A673 (cell line): ENCODE data around the gene CLEC17A. TPM values are rescaled to one million over a fixed set of nuclear protein-coding genes. Genes with fewer than 3 reads are reported as not detected.

ENCODE experiments used
- BruUV-seq: library from RNA; stranded (reverse); fragments of 400-500 nt; replicated peaks from 2 replicates; lab custom pipeline; 2021; lab: Mats Ljungman, UMichigan
- CTCF ChIA-PET: fragments of 300-600 bp; sonication (Branson Sonifier 250); formaldehyde crosslinking; loops from one replicate; lab custom pipeline; 2022; ENCODE audit warnings: antibody characterized with exemption; lab: Charles Lee
- POLR2A ChIA-PET: fragments of 300-600 bp; sonication (Branson Sonifier 250); formaldehyde crosslinking; loops from one replicate; lab custom pipeline; 2022; ENCODE audit warnings: antibody characterized with exemption; ENCODE audit not compliant: low non-redundant PET; lab: Charles Lee
- DNase-seq: peaks from one replicate; pipeline ENCODE4 v3.0.0-alpha.2; 2015; ENCODE audit warnings: low spot score
- H3K27ac ChIP-seq: fragments of 200-600 bp; sonication (generic); 2 replicates; pipeline ENCODE4 v1.5.1; 2016; ENCODE audit warnings: mixed run types, low read depth, mild to moderate bottlenecking, mixed read lengths, antibody characterized with exemption, low read length; ENCODE audit not compliant: poor library complexity, severe bottlenecking
- H3K27me3 ChIP-seq: fragments of 200-600 bp; sonication (generic); replicated peaks from 2 replicates; pipeline ENCODE4 v1.6.1; 2017; ENCODE audit warnings: mixed run types, low read depth, mild to moderate bottlenecking, mixed read lengths, antibody characterized with exemption, low read length; ENCODE audit not compliant: insufficient read depth, poor library complexity
- H3K36me3 ChIP-seq: fragments of 200-600 bp; sonication (generic); 2 replicates; pipeline ENCODE4 v1.6.1; 2016; ENCODE audit warnings: mixed run types, mild to moderate bottlenecking, mixed read lengths, antibody characterized with exemption, low read length; ENCODE audit not compliant: insufficient read depth, poor library complexity, severe bottlenecking
- H3K4me1 ChIP-seq: fragments of 200-600 bp; sonication (generic); 2 replicates; pipeline ENCODE4 v1.6.1; 2017; ENCODE audit warnings: mixed run types, mild to moderate bottlenecking, mixed read lengths, antibody characterized with exemption, low read length; ENCODE audit not compliant: insufficient read depth, poor library complexity, severe bottlenecking
- H3K4me3 ChIP-seq: fragments of 200-600 bp; sonication (generic); 2 replicates; pipeline ENCODE4 v1.5.1; 2016; ENCODE audit warnings: low read depth, mixed run types, mild to moderate bottlenecking, mixed read lengths, low read length; ENCODE audit not compliant: poor library complexity, severe bottlenecking
- H3K9me3 ChIP-seq: fragments of 200-600 bp; sonication (generic); 2 replicates; pipeline ENCODE4 v1.6.1; 2016; ENCODE audit warnings: mixed run types, low read depth, mild to moderate bottlenecking, mixed read lengths, antibody characterized with exemption, low read length; ENCODE audit not compliant: poor library complexity, severe bottlenecking
- EZH2 ChIP-seq: fragments of 200-600 bp; sonication (generic); IDR thresholded peaks from 2 replicates; pipeline ENCODE4 v1.6.1; 2017; ENCODE audit warnings: borderline replicate concordance, low read depth, mild to moderate bottlenecking, mixed read lengths, antibody characterized with exemption, low read length; ENCODE audit not compliant: poor library complexity, severe bottlenecking
- intact Hi-C: fragments of 100-400 bp; cut with micrococcal nuclease; formaldehyde crosslinking; loops from one replicate; pipeline ENCODE4 v1.10.0; 2022; ENCODE audit not compliant: unreplicated experiment
- total RNA-seq: library from RNA; stranded (reverse); gene quantifications from 2 replicates; pipeline ENCODE4 v1.2.3, GENCODE V29; 2021
- TF ChIP-seq, protein P1 (sequence below): fragments of 300-800, 200-600 bp; sonication (generic); conservative IDR thresholded peaks from 2 replicates; pipeline ENCODE4 v1.5.1; 2017; ENCODE audit warnings: low read depth, mild to moderate bottlenecking, antibody characterized with exemption, low read length, moderate library complexity, mixed read lengths

Gene CLEC17A
- total RNA-seq, 1 experiment from 2014 or later, result not detected

DNA sequence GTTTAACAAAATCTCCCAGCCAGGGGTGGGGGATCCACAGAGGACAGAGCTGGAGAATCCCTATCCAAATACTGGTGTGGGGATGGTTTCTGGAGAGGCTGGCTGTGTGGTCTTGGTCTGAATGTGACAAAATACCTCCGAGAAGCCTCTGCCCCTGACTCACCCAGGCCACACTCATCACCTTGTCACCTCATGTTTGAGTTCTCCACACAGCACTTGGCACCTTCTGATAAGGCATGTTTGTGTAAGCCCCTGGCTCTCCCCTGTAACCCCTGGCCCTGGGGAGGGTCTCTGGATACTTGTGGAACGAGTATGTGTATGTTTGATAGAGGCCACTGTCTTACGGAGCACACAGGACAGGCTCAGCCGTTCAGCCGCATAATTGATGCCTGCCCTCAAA, 38.8 kb upstream of the CLEC17A start:
- POLR2A ChIA-PET, result no interaction called here
- DNase-seq, result no peak
- no peak for TF ChIP-seq EZH2
- CTCF ChIA-PET, result interaction anchor here (0.7 kb wide), 1 partner anchor 11 kb away, joined by 4 read pairs; no protein-coding TSS in a partner anchor
- BruUV-seq, result no TSS peak
- no peaks in the 10 kb centered on the region for H3K27me3 ChIP-seq
- intact Hi-C loops, result no loop called here
- H3K9me3 ChIP-seq, result no peaks in the 10 kb centered on the region
- no peak overlapping the region for H3K4me3 ChIP-seq
- peaks cover 31% of the 10 kb centered on the region for H3K4me1 ChIP-seq
- no peak overlapping the region for H3K27ac ChIP-seq
- peaks cover 9% of the 10 kb centered on the region for H3K36me3 ChIP-seq

DNA sequence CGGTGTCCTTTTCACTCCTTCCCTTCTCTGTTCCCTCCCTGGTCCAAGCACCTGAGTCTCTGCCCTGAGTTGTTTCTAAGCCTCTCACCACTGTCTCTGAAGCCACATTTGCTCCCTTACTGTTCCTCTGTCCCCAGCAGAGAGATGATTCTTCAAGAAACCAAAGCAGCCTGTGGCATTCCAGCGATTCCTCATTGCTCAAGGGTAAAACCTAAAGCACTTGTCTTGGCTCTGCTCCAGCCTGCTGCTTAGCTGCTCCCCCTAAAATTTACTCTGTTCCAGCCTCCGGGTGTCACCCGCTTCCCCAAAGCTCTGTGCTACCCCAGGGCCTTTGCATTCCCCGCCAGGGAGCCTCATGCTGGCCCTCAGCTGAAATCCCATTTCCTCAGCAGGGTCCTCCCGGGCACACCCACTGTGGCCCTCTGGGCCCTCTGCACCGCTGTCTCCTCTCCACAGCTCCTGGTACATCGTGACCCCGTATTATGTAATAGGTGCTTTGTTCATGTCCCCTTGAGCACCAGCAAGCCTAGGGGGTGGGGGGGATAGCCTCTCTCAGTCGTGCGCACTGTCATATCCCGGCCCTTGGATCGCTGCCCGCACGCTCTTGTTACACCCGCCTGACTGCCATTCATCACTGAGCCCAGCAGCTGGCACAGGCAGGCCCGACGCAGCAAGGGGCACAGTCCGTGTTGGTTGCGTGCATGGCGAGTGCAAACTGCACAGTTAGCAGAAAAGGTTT, 37.7 kb upstream of the CLEC17A start:
- TF ChIP-seq, protein P1, sequence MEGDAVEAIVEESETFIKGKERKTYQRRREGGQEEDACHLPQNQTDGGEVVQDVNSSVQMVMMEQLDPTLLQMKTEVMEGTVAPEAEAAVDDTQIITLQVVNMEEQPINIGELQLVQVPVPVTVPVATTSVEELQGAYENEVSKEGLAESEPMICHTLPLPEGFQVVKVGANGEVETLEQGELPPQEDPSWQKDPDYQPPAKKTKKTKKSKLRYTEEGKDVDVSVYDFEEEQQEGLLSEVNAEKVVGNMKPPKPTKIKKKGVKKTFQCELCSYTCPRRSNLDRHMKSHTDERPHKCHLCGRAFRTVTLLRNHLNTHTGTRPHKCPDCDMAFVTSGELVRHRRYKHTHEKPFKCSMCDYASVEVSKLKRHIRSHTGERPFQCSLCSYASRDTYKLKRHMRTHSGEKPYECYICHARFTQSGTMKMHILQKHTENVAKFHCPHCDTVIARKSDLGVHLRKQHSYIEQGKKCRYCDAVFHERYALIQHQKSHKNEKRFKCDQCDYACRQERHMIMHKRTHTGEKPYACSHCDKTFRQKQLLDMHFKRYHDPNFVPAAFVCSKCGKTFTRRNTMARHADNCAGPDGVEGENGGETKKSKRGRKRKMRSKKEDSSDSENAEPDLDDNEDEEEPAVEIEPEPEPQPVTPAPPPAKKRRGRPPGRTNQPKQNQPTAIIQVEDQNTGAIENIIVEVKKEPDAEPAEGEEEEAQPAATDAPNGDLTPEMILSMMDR, result no peak
- TF ChIP-seq EZH2, result no peak
- ChIA-PET CTCF (no interaction called here), POLR2A (no interaction called here)
- DNase-seq, result peak; percentile 93
- Histone ChIP-seq H3K4me3 (peak overlapping the region; percentile 16), H3K4me1 (peaks cover 31% of the 10 kb centered on the region), H3K27ac (peak overlapping the region; percentile 71), H3K27me3 (no peaks in the 10 kb centered on the region), H3K36me3 (peaks cover 10% of the 10 kb centered on the region), H3K9me3 (no peaks in the 10 kb centered on the region)
- intact Hi-C loops, result no loop called here
- no TSS peak for BruUV-seq

- H3K9me3 ChIP-seq, result no peaks in the 10 kb centered on the region
- H3K27me3 ChIP-seq, result no peaks in the 10 kb centered on the region
- TF ChIP-seq, protein P1, result no peak
- no peak for TF ChIP-seq EZH2
- BruUV-seq, result no TSS peak
- ChIA-PET CTCF (interaction anchor here (0.5 kb wide), 1 partner anchor 75 kb away, joined by 5 read pairs; no protein-coding TSS in a partner anchor), POLR2A (no interaction called here)
- H3K4me3 ChIP-seq, result peak overlapping the region; percentile 16
- DNase-seq, result no peak
- H3K4me1 ChIP-seq, result peaks cover 31% of the 10 kb centered on the region
- intact Hi-C loops, result no loop called here
- peak overlapping the region; percentile 71 for H3K27ac ChIP-seq
- peaks cover 10% of the 10 kb centered on the region for H3K36me3 ChIP-seq
Measured at GRCh38 chr19:14545716-14546082, 37.2 kb upstream of the CLEC17A start.
